ENCODE measurements around the gene RNH1. TPM values are rescaled to one million over a fixed set of nuclear protein-coding genes. Genes with fewer than 3 reads are reported as not detected.

RNH1 gene
- total and polyA plus RNA-seq, 2 of the 8 experiments (the other 6 are each of a cell fraction or from before 2014, with no cell fraction given) = 48.7 to 49.8 TPM

- no peak for TF ChIP-seq TBP (IDR thresholded peaks at IDR 0.05; ENCODE audit: low read depth, low read length)
- TF ChIP-seq SP1 (IDR thresholded peaks at IDR 0.05; ENCODE audit: low read depth, low read length) = no peak
- TF ChIP-seq GABPA (IDR thresholded peaks at IDR 0.05; ENCODE audit: borderline replicate concordance, insufficient read depth, low read length) = no peak
- no peak for TF ChIP-seq RAD21 (IDR thresholded peaks at IDR 0.05 in 1 of 2, conservative IDR thresholded peaks at IDR 0.05 in 1 of 2; ENCODE audit: low read depth in 2 of 2, low read length in 2 of 2)
- TF ChIP-seq KDM1A (IDR thresholded peaks at IDR 0.05; ENCODE audit: borderline replicate concordance, low read length) = no peak
- TF ChIP-seq SAP30 (IDR thresholded peaks at IDR 0.05; ENCODE audit: insufficient read depth, insufficient replicate concordance, low read length) = no peak
- no peak for TF ChIP-seq GTF2F1 (IDR thresholded peaks at IDR 0.05; ENCODE audit: borderline replicate concordance, low read depth, low read length)
- TF ChIP-seq NRF1 (IDR thresholded peaks at IDR 0.05; ENCODE audit: low read depth, low read length) = no peak
Observed at GRCh38 chr11:541433-541885, 34.4 kb upstream of the RNH1 start (continued).

Measured in H1 (cell line).